Glutamatergic neuron (in vitro differentiated cells): ENCODE data around the gene GNB2. TPM values are rescaled to one million over a fixed set of nuclear protein-coding genes. Genes with fewer than 3 reads are reported as not detected.

Source experiments
- DNase-seq: peaks from one replicate; pipeline ENCODE4 v3.0.0; 2022
- H3K27ac Mint-ChIP-seq: one replicate; pipeline ENCODE4 v1.8.0; 2020; ENCODE audit warnings: mild to moderate bottlenecking, mixed read lengths, inconsistent platforms; ENCODE audit not compliant: unreplicated experiment
- H3K27me3 Mint-ChIP-seq: one replicate; pipeline ENCODE4 v1.8.0; 2020; ENCODE audit warnings: mild to moderate bottlenecking, moderate library complexity, mixed read lengths, inconsistent platforms; ENCODE audit not compliant: unreplicated experiment
- H3K36me3 Mint-ChIP-seq: one replicate; pipeline ENCODE4 v1.8.0; 2020; ENCODE audit warnings: mild to moderate bottlenecking, mixed read lengths, inconsistent platforms; ENCODE audit not compliant: unreplicated experiment
- H3K4me1 Mint-ChIP-seq: one replicate; pipeline ENCODE4 v1.8.0; 2020; ENCODE audit warnings: mild to moderate bottlenecking, low read depth, mixed read lengths, inconsistent platforms; ENCODE audit not compliant: unreplicated experiment
- H3K4me3 Mint-ChIP-seq: one replicate; pipeline ENCODE4 v1.8.0; 2020; ENCODE audit warnings: mild to moderate bottlenecking, mixed read lengths, inconsistent platforms; ENCODE audit not compliant: unreplicated experiment
- H3K9me3 Mint-ChIP-seq: one replicate; pipeline ENCODE4 v1.8.0; 2020; ENCODE audit warnings: mild to moderate bottlenecking, moderate library complexity, mixed read lengths, inconsistent platforms; ENCODE audit not compliant: unreplicated experiment
- CTCF ChIP-seq: fragments of 200-600 bp; sonication (generic); IDR thresholded peaks from one replicate; pipeline ENCODE4 v1.5.0; 2021; ENCODE audit not compliant: partially characterized antibody, unreplicated experiment
- total RNA-seq: library from RNA; stranded (reverse); fragmentation: NEBNext Ultra II Directional; extraction: Animal tissue kit (Norgen Biotek cat#: 25700); gene quantifications from one replicate; pipeline ENCODE4 v1.2.1, GENCODE V29; 2021; ENCODE audit not compliant: unreplicated experiment

GNB2 gene
- total RNA-seq, 1 donor from 2014 or later = 275 TPM

- H3K27ac Mint-ChIP-seq = peak overlapping the region; percentile 33
Observed at GRCh38 chr7:100679129-100679926, 5.8 kb downstream of the GNB2 start.

GRCh38 chr7:100679927-100680575, 6.5 kb downstream of the GNB2 start:
- peaks cover 4% of the 10 kb centered on the region for H3K36me3 Mint-ChIP-seq
- H3K27ac Mint-ChIP-seq = peak overlapping the region; percentile 52
- H3K9me3 Mint-ChIP-seq = peaks cover 10% of the 10 kb centered on the region
- H3K27me3 Mint-ChIP-seq = peaks cover 12% of the 10 kb centered on the region
- peaks cover 5% of the 10 kb centered on the region for H3K4me1 Mint-ChIP-seq
- no peak for TF ChIP-seq CTCF
- DNase-seq = no peak
- no peak overlapping the region for H3K4me3 Mint-ChIP-seq

More at GRCh38 chr7:100679129-100679926, 5.8 kb downstream of the GNB2 start:
- peaks cover 5% of the 10 kb centered on the region for H3K4me1 Mint-ChIP-seq
- H3K4me3 Mint-ChIP-seq = no peak overlapping the region
- H3K27me3 Mint-ChIP-seq = peaks cover 12% of the 10 kb centered on the region
- DNase-seq = peak; percentile 17
- peaks cover 4% of the 10 kb centered on the region for H3K36me3 Mint-ChIP-seq
- H3K9me3 Mint-ChIP-seq = peaks cover 10% of the 10 kb centered on the region
- TF ChIP-seq CTCF = no peak

- H3K27me3 Mint-ChIP-seq = peaks cover 14% of the 10 kb centered on the region
- DNase-seq = no peak
- H3K4me1 Mint-ChIP-seq = peaks cover 5% of the 10 kb centered on the region
- H3K4me3 Mint-ChIP-seq = no peak overlapping the region
- peak overlapping the region; percentile 52 for H3K27ac Mint-ChIP-seq
- no peak for TF ChIP-seq CTCF
- H3K9me3 Mint-ChIP-seq = peaks cover 10% of the 10 kb centered on the region
- H3K36me3 Mint-ChIP-seq = peaks cover 4% of the 10 kb centered on the region
Observed at GRCh38 chr7:100680576-100681271, 7.2 kb downstream of the GNB2 start.

GRCh38 chr7:100681491-100682227, 8.1 kb downstream of the GNB2 start:
- Mint-ChIP-seq H3K4me3 (no peak overlapping the region), H3K27ac (no peak overlapping the region), H3K9me3 (peaks cover 10% of the 10 kb centered on the region), H3K4me1 (peaks cover 5% of the 10 kb centered on the region), H3K36me3 (peaks cover 4% of the 10 kb centered on the region), H3K27me3 (peaks cover 10% of the 10 kb centered on the region)
- no peak for TF ChIP-seq CTCF
- no peak for DNase-seq
